HG02840 (cell line): ENCODE results near the gene FREM2.

Experiments used
- ATAC-seq: cut with Tn5 transposase; IDR thresholded peaks from one replicate; pipeline ENCODE4 v1.9.1; 2021; ENCODE audit warnings: mild to moderate bottlenecking, moderate library complexity, moderate number of reproducible peaks; ENCODE audit not compliant: unreplicated experiment, low FRiP score

The FREM2 gene

DNA sequence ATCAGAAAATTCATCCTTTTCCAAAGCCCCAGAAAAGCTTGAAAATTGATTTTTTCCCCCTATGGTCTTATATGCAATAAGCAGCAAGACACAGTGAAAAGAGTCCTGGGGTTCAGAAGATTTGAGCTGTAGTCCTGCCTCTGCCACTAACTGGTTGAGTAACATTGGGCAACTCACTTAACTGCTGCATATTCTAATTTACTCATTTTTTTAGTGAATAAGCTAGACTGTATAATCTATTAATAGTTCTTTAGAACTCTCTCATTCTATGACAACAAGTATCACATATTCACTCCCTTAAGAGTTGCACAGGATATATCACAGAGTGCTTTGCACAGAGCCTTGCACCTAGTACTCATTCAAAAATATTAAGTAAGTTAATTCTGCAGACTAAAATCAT, 192.9 kb downstream of the FREM2 start:
- ATAC-seq: no peak

DNA sequence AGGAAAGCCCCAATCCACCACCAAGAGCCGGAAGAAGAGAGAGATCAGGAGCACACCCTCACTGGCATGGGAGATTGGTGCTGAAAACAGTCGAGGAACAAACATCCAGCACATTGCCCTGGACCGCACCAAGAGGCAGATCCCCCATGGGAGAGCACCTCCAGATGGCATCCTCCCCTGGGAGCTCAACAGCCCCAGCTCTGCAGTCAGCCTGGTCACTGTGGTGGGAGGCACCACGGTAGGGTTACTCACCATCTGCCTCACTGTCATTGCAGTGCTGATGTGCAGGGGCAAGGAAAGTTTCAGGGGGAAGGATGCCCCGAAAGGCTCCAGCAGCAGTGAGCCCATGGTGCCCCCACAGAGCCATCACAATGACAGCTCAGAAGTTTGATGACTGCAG, 193.5 kb downstream of the FREM2 start:
- ATAC-seq: no peak

DNA sequence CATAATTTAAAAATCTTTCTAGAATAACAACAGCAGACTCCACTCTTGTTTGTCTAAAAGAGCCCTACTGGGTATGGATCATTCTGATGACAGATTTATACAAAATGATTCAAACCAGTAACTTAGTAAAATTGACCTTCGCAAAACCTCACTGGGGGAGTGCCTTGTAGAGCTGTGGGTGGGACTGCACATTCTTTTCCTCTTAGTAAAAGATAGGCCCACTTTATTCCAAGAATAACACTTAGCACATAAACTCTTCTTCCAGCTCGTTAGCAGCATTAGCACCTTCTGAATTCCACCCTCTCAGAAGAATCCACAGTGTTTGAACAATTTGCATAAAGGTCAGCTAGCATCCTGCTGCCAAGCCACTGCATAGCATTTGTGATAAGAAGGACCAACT, 196.9 kb downstream of the FREM2 start:
- ATAC-seq: no peak

DNA sequence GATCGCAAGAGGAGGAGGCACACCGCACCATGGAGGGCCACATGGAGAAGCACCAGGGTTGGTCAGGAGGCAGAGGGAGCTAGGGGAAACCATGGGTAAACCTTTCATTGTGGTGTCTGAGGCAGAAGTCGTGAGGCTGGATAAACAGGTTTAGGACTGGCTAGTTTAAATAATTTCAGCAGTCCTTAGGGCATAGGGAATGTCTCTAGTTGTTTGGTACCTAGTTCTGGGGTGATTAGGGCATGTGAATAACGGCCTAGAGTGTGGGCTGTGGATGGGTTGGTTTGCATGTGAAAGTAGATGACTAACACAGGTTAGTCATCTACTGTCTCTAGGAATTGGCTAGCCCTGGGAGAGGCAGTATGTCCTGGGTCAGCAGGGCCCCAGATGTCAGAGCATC, 201.4 kb downstream of the FREM2 start:
- no peak for ATAC-seq

DNA sequence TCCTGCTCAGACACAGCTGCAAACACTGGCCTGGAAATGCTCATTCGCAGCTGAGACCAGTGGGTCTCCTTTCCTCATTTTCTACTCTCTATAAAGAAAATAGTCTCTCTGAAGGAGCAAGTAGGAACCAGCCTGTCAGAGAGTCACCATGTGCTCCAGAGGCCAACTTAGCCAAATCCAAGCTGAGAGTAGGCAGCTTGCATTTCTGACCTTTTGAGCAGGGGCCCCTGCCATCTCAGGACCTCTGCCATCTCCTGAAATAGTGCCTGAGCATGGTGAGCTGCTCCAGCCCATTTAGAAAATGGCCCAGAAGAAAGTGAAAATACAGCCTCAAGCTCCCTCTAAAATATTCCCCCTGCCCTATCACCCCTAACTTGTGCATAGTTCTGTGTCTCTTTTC, 208.2 kb downstream of the FREM2 start:
- ATAC-seq: no peak

DNA sequence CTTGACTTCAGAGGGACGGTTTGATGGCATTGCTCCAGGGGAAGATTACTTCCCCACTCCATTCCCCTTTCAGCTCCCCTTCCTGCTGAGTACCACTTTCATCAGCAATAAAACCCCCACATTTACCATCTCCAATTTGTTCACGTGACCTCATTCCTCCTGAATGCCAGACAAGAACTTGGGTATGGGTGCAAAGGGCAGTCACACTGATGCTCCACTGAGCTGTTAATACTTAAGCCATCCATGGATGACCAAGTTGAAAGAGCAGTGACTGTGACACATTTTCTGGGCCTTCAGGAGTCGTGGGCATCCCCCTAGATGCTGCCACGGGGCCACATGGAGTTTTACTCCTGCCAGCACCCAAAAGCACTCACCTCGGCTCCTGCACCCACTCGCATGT, 210.6 kb downstream of the FREM2 start:
- ATAC-seq: no peak

DNA sequence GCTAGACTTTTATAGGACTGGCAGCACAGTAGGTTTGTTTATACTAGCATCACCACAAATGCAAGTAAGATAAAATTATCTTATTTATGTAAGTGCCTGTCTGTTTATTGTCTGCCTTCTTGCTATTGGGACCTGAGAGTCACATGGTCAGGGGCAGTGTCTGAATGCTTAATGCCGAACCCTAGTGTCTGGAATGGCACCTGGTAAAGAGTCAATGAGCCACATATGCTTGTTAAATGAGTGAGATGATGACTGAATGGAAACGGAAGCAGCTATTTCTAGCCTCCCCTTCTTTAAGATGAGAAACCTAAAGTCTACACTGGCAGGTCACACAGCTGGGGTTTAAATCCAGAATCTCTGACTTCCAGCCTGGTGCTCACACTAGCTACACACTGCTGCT, 211.6 kb downstream of the FREM2 start:
- ATAC-seq: no peak

DNA sequence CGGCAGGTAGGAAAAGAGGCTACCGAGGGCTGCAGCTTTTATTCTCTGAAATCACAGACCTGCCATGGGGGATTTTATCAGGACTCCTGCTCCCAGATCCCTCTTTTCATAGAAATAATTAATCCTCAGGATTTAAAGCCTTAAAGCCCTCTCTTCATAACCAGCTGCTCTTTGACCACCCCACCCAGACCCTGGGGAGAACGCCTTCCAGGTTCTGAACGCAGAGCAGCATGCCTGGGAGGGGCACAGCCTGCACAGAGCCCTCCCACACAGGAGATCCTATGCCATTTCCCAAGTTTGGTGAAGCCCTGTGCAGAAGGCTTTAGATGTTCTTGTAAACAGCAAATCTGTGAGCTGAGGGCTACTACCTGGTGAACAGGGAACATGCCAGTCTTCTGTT, 212.7 kb downstream of the FREM2 start:
- no peak for ATAC-seq

DNA sequence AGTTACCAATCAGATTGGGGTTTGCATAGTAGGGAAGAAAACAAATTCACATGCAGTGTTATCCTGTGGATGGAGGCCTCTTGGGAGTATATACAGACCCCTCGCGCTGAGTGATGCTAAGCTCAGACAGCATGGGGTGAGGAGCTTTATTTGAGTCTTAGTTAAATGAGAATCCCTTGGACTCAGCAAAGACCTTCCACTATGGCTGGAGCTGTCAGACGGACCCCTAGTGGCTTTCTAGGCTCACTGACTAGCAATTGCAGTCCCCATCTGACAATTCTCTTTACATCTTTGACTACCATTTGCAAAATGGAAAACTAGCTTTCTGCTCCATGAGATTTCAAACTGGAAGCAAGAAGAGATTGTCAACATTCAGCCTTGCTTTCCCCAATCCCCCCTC, 213.3 kb downstream of the FREM2 start:
- ATAC-seq: no peak

DNA sequence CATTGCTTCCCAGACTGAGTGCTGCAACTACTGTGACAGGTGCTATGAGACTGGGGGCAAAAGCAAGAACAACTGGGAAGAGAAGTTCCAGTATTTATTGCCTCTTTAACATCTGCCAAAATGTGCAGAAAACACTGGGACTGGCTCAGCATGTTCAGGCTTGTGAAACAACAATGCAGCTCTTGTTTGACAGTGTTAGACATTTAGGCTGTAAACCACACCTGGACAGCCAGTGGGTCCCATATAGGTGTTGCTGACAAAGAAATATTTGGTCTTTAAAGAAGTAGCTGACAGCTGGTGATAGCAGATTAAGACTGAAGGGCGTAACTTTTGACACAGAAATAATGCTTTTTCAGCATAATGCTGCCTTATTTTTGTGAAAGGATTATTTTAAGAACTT, 215.7 kb downstream of the FREM2 start:
- ATAC-seq: no peak

DNA sequence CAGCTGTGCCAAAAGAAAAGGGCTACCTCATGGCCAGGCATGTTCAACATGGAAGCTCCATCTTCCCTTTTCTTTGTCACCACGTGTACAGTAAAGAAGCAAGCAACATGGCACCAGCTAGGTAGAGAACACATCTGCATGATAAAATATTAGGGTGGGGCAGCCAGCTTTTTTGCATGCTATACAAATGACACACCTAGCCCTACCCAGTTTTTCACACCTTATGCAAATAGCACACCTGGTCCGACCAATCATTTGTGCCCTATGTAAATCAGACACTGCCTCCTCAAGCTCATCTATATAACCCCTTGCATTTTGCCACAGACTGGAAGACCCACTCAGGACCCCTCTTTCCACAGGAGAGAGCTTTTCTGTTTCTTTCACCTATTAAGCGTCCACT, 218.2 kb downstream of the FREM2 start:
- ATAC-seq: no peak

DNA sequence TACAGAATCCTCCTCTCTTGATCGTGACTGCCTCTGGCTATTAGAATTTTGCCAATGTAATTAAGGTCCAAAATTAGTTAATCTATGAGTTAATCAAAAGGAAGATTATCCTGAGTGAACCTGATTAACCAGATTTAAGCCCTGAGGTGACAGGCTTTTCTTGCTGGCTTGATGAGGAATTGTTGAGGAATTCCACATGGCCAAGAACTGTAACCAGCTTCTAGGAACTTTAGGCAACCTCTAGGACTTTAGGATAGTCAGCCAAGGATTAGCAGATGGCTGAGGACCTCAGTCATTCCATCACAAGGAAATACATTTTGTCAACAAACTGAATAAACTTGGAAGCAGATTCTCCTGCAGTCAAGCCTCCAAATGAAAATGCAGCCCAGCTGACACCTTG, 219.0 kb downstream of the FREM2 start:
- ATAC-seq: no peak

DNA sequence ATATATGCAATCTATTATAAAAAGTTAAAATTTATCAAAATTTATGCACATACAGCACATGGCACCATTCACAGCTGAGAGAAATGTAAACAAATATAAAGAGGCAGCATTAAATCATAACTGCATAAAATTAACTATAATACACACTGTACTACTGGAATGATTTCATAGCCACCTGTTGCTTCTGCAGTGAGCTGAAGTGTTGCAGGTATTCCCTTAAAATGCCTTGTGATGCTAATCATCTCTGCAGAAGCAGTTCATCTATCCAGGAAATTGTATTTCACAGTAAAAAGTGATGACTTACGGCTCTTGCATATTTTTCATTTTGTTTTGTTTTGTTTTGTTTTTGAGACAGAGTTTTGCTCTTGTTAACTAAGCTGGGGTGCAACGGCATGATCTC, 221.7 kb downstream of the FREM2 start:
- ATAC-seq: no peak

DNA sequence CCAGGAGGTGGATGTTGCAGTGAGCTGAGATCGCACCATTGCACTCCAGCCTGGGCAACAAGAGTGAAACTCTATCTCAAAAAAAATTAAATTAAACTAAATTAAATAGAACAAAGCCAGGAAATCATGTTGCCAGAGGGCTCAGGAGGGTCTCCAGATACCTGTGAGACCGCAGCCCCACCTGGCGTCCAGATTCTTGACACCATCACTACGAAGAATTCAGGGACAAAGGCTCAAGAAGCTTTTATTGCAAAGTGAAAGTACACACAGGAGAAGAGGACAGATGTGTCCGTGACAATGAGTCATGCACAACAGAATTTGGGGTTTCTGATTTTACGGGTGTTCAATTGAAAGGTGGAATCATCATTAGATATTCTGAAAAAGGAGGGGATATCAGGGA, 227.2 kb downstream of the FREM2 start:
- ATAC-seq: no peak

DNA sequence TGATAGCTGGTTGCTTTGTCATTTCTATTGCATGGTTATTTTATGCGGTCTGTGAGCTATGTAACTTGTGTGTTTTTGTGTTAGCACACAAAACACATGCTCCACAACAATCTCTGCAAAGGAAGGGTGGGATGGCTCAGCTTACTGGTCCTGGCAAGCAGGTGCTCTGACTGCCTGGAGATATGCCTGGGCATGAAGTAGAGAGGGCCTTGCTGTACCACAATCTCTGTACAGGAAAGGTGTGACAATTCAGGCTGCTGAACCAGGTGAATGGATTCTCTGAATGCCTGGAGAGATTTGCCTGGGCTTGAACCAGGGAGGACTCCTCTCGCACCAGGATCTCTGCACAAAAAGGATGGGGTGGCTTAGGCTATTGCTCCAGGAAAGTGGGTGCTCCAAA, 234.2 kb downstream of the FREM2 start:
- no peak for ATAC-seq

DNA sequence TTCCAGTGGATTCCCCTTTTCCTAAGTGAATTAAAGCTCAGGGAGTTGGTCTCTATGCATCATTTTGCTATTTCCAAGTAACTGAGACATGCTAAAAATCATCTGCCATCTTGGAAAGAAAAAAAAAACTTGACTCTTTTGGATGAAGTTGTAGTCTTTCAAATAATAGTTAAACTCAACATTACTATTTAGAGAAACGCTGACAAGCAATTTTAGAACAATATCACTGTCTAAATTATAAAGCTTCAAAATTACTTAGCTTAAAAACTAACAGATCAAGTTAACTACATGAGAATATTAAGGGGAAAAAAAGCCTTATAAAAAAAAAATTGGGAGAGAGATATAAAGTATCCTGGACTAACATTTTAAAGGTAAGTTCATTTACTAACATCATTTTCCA, 235.3 kb downstream of the FREM2 start:
- no peak for ATAC-seq

DNA sequence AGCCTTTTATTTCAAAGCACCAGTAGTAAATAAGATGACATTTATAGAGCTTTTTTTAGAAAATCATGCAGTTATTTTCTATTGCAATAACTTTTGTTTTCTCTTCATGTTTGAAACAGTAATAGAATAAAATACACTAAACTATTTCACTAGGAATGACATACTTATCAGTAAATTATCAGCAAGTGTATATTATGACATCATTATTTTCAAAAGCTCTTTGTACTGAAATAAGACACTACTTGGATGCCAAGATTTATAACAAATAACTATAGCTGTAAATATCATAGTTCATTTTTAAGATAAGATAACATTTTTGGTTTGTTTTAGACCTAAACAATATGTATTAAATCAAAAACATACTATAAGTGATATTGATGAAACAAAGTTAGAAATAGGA, 246.9 kb downstream of the FREM2 start:
- no peak for ATAC-seq
